NCI-H2196 treated with DMSO at 0.1 percent for 48 hours (cell line): ENCODE data around the gene TESMIN.
A peak's percentile ranks its signal among the peaks of the same experiment; 100 is the strongest.

Experiments
- DNase-seq: peaks from one replicate; lab custom pipeline; 2025; ENCODE audit not compliant: unreplicated experiment; lab: John Stamatoyannopoulos, UW

TESMIN gene, protein sequence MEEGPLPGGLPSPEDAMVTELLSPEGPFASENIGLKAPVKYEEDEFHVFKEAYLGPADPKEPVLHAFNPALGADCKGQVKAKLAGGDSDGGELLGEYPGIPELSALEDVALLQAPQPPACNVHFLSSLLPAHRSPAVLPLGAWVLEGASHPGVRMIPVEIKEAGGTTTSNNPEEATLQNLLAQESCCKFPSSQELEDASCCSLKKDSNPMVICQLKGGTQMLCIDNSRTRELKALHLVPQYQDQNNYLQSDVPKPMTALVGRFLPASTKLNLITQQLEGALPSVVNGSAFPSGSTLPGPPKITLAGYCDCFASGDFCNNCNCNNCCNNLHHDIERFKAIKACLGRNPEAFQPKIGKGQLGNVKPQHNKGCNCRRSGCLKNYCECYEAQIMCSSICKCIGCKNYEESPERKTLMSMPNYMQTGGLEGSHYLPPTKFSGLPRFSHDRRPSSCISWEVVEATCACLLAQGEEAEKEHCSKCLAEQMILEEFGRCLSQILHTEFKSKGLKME

DNA sequence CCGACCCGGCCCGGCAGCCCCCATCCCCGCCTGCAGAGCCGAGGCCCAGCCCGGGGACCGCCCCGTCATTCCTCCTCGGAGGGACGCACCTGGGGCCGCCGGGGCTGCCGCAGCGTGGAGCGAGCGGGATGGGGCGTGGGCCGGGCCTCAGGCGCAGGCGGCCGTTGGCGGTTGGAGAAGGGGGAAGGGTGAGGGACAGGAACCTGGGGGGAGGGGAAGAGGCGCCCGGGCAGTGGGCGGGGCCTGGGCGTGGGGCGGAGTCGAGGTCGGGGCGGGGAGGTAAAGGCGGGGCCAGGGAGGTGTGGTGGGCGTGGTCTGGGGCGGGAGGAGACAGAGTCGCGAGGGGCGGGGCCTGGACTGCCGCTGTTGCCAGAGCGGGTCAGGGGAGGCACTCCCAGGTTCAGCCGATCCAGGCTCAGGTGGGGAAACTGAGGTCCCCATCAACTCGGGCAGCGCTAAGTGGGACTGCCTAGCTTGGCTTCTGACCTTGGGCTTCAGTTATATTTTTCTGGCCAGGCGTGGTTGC is at the start of gene TESMIN:
TSS of gene TESMIN (minus strand) at position 190 of the 526 bp plus-strand sequence. CDS start 860 bp downstream, outside the sequence.
- DNase-seq, result peak; percentile 78

DNA sequence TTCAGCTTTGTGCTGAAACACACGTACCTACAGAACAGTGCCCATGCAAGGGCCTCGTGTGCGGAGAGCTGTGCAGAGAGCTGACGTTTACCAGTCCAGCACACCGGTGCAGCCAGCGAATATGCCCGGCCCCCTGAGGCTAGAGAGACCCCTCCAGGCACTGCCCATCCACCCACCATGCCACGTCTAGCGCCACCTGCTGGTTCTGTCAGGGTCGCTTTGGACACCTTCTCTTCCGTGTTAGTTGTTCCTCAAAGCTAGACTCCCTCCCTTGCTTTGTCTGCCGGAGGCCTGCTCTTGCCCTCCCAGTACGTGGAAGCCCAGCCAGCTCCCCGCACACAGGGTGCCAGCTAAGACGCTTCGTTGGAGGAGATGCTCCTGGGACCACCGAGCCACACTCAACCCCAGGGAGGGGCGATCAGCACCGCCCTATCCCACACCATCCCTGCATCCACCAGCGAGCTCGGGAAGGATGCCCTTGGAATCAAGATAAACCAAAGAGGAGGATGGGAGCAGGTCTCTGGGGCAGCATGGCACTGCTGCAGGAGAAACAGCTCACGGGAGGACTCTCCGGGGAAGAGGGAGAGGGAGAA is 47.0 kb upstream of the TESMIN start:
- DNase-seq, result no peak

DNA sequence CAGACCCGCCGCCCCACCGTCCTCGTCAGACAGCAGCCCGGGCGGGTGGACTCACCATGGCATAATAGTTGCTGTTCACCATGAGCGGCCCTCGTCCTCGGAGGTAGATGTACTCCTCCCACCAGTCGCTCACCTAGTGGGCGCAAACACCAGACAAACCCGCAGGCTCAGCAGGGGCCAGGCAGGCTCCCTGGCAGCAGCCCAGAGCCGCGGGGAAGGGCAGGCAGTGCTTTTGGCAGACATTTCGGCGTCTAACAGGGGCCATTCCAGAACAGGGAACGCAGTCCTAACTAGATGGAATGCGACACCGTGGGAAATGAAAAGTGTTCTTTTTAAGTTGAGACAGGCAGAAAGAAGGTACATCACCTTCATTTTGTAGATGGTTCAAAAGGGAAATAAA is 45.5 kb upstream of the TESMIN start:
- DNase-seq, result no peak

DNA sequence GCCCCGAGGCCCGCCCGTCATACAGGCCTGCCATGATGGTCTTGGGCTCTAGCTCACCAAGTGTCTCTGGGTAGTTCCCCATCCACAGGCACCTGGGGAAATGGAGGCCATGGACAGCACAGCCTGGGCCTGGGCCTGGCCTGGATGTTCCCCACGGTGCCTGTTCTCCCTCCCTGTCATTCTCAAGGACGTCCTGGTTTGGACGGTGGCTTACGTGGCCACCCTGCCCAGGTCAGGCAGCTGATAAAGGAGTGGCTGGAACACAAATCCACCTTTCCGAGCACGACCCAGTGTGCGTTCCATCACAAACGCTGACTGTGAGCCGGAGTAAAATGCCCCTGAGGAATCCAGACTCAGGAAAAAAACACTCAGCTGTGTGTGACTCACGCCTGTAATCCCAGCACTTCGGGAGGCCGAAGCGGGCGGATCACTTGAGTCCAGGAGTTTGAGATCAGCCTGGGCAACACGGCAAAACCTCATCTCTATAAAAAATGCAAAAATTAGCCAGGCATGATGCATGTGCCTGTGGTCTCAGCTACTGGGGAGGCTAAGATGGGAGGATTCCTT is 41.2 kb upstream of the TESMIN start:
- no peak for DNase-seq

DNA sequence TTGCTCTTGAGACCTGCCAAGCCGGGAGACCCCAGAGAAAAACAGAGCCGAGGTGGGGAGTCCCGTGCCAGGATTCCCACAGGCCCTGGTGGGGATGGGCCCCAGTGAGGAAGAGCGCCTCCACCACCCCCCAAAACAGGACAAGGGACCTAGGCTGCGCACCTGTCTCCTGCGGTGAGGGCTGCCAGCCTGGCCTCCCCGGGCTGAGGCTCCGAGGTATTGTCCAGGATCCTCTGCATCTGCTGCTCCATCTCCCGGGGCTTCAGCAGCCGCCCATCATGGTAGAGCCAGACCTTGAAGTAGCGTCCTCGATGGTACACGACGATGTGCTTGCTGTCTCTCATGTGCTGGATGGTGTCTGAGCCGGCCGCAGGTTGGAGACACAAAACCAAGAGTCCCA is 33.3 kb upstream of the TESMIN start:
- no peak for DNase-seq

DNA sequence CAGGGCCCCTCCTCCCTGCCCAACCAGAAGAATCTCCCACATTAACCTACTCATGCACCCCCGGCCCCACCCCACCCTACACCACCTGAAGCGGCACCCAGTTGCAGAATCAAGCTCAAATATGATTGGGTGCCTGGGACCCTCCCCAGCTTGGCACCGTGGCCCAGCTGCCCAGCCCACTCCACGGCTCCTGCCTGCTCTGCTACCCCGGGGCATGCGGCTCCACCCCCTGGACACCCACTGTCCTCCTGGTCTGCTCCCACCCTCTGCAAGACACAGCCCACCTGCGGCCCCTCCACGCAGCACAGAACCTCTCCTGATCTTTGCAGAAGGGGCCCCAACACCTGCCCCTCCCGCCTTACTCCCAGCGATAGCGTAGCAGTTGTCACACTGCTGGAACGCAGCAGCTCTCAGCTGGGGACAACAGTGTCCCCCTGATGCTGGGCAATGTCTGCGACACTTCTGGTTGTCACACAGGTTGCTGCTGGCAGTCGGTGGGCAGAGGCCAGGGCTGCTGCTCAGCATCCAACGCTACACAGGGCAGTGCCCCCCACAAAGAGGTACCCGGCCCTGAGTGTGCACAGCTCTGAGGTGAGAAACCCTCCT is 32.0 kb upstream of the TESMIN start:
- no peak for DNase-seq

DNA sequence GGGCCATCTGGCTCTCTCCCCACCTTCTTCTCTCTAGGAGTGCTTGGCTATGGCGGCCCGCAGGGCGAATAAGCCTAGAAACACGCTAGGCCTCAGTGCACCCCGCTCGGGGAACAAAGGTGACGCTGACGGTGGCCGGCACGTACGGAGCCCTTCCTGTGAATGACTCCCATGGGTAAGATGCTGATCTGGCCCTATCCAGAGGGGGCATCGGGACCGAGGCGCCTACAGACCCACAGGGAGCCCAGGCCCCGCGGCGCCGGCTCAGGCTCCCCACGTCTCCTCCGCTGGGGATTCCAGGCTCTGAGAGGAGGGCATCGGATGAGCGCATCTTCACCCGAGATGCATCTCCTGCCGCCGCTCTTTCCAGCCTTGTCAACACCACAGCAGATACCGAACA is 31.4 kb upstream of the TESMIN start:
- DNase-seq, result no peak

DNA sequence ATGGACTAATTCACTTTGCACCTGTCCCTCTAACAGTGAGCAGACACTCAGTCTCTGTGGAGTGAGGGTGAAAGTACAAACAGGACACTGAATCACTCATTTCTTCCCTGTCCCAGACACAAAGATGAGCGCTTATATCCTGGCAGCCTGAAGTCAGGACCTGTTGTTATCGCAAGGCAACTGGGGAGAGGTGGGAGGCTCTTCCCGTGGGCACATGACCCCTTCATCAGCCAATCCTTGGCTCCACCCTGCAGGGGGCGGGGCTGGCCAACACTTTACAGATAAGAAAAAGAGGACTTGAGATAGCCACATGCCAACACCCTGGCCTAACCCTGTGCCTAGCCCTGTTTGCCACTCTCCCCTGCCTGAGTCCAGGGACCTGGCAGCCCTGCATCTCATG is 29.5 kb upstream of the TESMIN start:
- no peak for DNase-seq

DNA sequence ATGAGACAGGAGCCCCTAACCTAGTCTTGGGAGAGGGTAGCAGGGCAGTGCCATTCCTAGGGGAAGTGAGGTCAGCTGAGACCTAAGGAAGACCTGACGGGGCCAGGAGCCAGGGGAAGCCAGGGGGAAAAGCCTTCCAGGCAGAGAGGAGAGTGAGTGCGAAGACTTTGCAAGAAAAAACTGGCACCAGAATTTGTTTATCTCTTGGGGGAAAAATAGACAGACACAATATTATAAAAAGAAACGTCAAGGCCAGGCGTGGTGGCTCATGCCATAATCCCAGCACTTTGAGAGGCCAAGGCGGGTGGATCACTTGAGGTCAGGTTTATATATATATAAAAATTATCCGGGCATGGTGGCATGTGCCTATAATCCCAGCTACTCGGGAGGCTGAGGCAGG is 26.9 kb upstream of the TESMIN start:
- DNase-seq, result no peak

DNA sequence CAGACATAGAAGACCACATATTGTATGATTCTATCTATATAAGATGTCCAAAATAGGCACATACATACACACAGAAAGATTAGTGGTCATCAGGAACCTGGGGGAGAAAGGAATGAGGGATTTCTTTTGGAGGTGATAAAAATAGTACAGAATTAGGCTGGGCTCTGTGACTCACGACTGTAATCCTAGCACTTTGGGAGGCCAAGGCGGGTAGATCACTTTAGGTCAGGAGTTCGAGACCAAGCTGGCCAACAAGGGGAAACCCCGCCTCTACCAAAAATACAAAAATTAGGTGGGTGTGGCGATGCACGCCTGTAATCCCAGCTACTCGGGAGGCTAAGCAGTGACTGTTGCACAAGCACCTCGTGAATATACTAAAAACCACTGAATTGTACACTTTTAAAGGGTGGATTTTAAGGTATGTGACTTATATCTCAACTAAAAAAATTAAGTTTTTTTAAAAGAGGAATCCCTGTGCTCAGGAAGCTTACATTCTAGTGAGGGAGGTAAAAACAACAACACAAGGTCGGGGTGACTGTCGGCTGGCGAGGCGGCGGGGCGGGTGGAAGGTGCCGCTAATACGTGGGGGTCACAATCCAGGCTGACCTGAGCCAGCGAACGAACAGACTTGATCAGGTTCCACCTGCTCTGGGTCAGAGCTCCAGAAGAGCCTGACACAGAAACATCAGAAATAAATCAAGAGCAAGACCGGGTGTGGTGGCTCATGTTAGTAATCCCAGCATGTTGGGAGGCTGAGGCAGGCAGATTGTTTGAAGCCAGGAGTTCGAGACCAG is 25.3 kb upstream of the TESMIN start:
- no peak for DNase-seq

DNA sequence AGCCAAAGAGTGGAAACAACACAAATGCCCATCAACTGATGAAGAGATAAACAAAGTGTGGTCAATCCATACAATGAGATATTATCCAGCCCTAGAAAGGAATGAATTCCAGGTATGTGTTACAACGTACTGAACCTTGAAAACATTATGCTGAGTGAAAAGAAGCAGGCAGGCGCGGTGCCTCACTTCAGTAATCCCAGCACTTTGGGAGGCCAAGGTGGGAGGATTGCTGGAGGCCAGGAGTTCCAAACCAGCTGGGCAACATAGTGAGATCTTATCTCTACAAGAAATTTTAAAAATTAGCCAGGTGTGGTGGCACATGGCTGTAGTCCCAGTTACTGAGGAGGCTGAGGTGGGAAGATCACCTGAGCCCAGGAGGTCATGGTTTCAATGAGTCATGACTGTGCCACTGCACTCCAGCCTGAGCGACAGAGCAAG is 24.6 kb upstream of the TESMIN start:
- DNase-seq, result no peak

DNA sequence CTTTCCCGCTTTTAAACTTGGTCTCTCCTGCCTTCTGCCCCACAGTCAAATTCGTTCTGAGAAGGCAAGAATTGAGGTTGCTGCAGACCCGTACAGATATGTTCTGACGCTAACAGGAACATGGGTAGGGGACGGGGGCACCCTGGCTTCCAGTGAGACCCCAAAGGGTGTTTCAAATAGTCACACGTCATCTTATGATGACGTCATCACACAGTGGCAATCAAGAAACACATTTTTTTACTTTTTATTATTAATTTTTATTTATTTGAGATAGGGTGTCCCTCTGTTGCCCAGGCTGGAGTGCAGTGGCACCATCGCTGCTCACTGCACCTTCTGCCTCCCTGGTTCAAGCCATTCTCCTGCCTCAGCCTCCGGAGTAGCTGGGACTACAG is 22.9 kb upstream of the TESMIN start:
- DNase-seq, result no peak

DNA sequence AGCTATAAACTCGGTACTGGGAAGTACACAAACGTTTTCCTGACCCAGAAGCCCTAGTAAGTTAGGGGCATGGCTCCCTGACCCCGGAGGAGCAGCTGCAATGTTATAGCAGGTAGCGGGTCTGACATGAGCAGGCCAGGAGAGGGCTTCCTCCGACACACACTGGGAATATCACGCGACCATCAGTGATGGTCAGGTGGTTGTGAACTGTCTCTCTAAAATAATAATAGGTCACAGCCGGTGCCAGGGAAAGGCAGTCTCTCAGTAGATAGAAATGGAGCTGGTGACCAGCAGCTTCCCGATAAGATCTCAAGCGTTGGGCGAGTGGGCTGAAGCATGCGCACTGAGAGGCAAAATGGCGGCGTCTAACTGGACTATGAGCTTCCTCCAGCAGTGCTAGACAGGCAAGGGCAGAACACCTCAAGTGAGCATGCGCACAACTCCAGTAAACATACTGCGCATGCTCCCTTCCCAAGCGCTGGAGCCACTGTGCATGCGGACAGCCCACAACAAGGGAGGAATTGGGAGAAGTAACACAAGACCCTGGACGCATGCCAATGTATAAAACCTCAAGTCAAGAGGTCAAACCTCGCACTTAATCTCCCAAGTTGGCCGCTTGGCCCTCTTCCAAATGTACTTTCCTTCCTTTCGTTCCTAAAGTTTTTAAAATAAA is 22.3 kb upstream of the TESMIN start:
- no peak for DNase-seq

DNA sequence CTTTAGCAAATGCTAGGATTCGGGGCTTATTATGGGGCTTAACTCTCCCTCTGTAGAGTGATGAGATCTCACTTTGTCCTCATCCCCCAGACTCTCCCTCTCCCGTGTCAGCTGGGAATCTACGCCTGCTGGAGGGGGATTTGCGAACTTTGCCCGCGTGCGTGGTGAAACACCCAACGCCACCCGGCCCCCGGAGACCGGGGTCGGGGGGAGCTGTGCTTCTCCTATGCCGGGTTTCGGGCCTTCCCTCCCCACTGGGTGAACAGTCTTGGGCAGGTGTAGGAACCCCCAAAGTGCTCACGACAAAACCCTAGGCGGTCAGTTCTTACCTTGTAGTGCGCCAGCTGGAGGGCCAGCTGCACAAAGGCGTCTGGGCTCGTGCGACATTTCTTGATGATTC is 21.6 kb upstream of the TESMIN start:
- no peak for DNase-seq

DNA sequence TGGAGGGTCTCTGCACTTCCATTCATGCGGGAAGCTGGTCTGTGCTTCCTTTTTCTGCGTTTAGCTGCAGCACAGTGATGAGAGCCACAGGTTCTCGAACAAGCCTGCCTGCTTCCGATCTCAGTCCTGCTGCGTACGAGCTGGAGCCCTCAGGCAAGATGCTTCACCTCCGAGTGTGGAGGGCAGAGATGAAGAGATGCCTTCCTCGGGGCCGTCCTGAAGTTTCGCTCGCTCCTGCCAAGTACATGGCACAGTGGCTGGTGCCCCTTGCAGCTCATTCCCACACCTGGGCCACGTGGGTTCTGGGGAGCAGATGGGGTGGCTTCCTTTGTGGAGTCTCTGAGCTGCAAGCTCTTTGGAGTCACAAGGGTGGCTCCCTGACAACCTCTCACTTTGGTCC is 19.5 kb upstream of the TESMIN start:
- DNase-seq, result no peak

DNA sequence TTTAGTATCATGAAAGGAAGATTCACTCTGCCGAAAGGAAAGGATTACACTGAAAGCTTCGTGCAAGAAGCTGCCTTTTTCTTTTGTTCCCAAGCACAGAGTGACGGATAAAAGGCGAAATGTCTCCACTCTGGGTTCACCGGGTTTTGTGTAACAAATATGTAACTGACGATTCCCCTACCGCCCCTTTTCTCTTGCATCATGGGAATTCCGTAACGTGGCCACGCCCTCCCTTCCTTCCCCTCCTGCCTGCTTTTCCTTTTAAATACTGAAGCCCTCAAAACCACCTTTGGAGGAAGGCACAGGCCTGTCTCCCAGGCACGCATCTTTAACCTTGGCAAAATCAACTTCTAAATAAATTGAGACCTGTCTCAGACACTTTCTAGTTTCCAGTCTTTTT is 16.4 kb upstream of the TESMIN start:
- no peak for DNase-seq

DNA sequence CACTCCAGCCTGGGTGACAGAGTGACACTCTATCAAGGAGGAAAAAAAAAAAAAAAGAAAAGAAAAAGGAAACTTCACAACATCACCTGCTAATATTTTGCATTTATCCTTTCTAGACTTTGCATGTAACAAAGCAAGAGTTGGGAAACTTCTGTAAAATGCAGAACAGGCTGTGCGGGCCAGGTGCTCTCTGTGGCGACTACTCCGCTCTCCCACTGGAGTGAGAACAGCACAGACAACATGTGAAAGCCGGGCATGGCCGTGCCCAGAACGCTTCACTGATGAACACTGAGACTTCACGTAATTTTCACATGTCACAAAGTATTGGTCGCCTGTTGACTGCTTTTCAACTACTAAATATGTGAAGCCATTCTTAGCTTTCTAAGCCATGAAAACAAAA is 15.5 kb upstream of the TESMIN start:
- no peak for DNase-seq

DNA sequence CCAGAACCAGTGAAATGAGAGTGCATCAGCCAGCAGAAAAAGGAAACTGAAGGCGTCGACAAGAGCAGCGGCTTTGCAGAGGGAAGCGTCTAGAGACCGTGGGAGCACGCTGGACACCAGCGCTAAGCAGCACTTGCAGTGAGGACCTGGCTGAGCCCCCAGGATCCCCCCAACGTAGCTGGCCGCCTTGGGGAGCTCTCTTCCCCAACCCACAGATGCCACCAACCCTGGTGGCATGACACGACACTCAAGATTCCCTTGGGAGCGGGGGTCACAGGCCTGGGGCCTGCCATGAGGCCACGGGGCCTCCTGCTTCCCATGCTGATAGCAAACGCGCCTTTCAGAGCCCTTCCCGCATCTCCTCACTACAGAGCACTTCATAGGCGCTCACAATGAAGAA is 13.4 kb upstream of the TESMIN start:
- no peak for DNase-seq

DNA sequence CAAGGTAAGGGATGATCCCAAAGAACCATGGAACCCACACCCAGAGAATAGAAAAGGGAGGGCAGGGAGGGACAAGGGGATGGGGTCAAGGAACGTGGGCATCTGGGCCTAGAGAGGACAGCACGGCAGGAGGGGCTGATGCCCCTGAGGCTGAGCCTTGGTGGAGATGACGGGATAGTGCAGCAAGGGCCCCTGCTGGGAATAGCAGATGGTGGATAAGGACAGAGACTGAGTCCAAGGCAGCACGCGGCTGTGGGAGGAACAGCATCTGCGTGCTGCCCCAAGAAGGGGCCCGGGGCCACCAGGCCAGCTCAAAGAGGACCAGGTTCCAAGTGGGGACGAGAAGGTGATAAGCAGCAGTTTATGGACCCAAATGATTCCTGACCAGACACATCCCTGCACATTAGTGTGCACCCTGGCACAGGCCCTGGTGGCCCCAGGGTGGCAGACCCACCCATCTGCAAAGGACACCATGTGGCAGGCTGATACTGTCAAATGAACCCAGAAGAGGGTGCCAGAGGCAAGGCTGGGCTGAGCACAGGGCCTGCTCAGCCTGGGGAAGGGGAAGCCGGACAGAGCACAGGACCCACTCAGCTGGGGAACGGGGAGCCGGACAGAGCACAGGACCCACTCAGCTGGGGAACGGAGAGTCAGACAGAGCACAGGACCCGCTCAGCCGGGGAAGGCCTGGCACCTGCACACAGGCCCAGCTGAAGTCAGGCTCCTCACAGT is 12.8 kb upstream of the TESMIN start:
- DNase-seq, result no peak
